Caki2 (cell line): Measurements from ENCODE around the gene SGMS1. TPM values are rescaled to one million over a fixed set of nuclear protein-coding genes. Genes with fewer than 3 reads are reported as not detected.

ENCODE experiments used
- DNase-seq: peaks from one replicate; pipeline ENCODE4 v3.0.0-alpha.2; 2015; ENCODE audit warnings: low read depth
- in situ Hi-C: cut with HindIII; loops from 2 replicates; pipeline ENCODE4 v1.10.0; 2016; ENCODE audit warnings: low sequenced_read_pairs, low pct_unique_long_range_greater_than_20kb, mixed read lengths
- total RNA-seq: library from RNA; depleted of rRNA; stranded (reverse); fragments of >200 nt; shearing (Covaris generic); gene quantifications from 2 replicates; pipeline ENCODE4 v1.2.3, GENCODE V29; 2014; ENCODE audit warnings: low replicate concordance

SGMS1 gene
- total RNA-seq, 1 experiment from 2014 or later = 54.6 TPM

DNA sequence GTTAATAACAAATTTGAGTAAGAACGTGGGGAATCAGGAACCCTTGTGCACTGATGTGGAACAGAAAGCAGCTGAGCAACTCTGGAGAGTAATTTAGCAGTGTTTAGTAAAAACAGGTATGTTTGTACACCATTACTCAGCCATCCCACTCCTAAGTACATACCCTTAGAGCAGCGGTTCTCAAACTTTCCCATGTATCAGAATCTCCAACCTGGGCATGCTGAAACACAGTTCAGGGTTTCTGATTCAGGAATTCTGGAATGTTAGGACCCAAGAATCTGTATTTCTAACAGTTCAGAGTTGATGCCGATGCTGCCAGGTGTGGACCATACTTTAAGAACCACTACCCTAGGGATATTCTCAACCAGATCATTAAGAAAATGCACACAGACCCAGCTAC, 5.1 kb downstream of the SGMS1 start:
- DNase-seq = no peak
- in situ Hi-C loops = no loop called here

DNA sequence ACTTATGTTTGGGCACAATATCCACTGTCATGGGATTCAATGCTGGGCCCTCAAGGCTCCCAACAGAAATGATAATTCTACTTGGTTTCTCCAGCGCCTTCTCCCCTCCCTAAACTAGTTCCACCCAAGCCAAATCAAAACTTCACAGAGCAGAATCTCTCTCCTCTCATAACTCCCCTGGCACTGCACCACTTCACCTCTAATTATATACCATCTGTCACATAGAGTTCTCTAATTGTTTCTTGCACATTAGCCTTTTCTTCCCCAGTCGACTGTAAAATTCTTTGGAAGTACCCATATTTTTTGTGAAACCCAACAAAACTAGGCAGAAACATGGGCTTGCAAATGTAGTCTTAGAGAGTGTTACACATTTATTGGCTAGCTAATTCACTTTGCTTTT, 8.1 kb downstream of the SGMS1 start:
- no peak for DNase-seq
- in situ Hi-C loops = no loop called here

DNA sequence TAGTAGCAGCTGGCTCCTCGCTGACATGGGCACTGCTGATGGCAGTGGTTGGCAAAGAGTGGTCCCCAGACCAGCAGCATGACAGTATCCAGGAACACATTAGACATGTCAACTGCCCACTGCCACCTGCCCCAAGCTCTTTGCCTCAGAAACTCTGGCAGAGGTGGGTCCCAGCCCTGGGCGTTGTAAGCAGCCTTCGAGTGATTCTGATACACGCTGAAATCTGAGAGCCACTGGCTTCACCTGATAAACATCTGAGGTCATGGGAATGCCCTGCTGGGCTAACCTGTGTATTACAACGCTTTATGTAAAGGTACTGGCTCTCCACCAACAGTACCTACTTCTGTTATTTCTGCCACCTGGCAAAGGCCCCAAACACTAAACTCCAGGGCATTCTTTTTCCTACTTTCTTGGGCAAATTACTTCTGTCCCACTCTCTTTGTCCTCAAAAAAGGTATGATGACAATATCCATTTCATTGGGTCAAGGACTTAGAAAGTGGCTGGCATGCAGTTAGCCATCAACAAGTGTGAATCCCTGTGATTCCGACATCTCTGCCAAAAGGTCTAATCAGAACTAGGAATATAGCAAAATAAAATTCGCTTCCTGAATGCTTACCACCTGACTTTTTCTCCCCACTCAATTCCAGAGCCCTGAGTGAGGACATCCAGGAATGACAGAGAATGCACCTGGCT, 9.2 kb downstream of the SGMS1 start:
- in situ Hi-C loops = no loop called here
- DNase-seq = peak; percentile 8

DNA sequence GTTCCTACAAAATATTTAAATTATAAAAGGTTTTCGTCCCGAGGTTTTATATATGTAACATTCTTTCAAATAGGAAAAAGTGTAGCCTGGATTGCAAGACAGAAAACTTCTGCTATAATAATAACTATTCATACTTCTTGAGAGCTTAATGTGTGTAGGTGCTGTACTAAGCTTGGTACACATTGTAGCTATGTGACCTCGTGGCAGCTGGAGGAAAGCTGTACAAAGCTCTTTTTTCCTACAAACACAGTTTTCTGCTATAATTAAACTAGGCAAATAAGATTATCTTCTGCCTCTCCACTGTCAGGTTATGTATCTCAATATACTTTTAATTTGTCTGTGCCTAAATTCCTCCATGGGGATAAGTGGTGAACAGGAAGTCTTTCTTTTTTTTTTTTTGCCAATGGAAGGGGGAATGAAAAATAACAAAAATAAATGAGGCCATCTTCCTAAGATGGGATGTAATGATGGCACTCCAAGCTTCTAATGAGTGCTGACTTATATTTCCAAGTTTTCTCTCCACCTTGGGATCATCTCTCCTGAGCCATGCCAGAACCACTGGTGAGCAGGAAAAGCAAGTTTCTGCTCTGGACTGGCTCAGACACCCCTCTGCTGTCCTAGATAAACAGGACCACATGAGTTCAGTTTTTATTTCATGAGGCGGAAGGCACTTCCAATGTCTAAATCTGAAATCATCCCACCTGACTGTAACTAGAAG, 9.9 kb downstream of the SGMS1 start:
- DNase-seq = no peak
- in situ Hi-C loops = no loop called here

DNA sequence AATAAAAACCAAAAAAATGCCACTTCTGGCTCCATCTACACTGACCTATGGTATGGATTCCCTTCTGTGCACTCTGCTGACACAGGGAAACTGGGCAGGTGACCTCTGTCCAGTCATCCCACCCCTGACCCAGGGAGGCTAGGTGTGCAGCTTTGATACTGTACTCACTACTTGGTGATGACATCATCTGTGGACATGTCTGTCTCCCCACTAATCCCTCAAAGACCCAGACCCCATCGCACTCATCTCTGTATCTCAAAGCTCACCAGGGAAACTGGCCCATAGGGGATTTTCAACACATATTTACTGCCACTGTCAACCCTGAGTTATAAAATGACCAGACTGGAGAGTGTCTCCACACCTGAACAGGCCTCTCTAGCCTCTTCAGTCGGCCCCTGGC, 10.6 kb downstream of the SGMS1 start:
- DNase-seq = no peak
- in situ Hi-C loops = no loop called here

DNA sequence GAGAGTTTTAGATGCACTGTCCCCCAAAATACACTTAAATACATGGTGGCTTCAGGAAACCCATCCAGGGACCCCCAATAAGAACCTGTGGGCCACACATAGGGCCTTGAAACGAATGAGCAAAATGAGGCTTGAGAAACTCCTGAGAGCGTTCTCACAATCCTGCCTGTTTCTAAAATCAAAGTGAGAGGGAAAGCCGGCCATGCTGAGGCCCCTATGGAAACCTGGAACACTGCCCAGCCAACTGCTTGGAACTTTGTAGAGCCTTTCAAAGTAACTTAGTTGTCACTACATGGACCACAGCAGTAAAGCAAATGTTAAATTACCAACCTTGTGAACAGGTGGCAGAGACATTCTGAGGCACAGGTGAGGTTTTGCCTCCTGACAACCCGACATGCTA, 13.4 kb downstream of the SGMS1 start:
- in situ Hi-C loops = no loop called here
- no peak for DNase-seq

DNA sequence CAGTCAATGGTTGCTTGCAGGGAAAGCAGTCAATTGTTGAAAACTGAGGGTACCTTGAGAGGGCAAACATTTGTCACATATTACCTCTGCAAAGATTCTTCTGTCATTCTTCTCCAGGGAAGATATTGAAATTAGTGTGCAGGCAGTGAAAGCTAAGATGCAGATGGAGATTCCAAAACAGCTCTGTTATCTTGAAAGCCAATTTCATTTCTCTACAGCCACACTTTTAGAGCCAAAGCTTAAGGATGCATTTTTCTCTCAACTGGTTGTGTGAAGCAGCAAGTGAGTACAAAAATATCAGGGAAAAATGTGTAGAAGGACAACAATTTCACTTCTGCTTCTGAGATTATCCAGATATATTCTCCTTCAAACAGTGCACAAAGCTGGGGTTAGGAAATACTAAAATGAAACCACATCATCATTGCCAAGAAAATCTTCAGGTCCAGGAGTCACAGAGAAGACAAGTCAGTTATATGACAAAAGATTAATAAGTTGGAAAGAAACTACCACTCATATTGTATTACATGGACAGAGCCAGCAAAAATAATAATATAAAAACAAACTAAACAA, 16.3 kb downstream of the SGMS1 start:
- in situ Hi-C loops = no loop called here
- no peak for DNase-seq

DNA sequence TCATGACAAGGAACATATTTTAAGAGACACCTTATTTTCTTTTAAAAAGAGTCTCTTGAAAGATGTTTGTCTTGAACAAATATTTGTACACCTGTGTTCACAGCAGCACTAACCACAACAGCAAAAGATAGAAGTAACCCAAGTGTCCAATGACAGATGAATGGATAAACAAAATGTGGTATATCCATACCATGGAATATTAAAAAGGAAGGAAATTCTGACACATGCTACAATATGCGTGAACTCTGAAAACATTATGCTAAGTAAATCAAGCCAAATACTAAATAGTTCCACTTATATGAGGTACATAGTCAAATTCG, 17.8 kb downstream of the SGMS1 start:
- in situ Hi-C loops = no loop called here
- DNase-seq = no peak

DNA sequence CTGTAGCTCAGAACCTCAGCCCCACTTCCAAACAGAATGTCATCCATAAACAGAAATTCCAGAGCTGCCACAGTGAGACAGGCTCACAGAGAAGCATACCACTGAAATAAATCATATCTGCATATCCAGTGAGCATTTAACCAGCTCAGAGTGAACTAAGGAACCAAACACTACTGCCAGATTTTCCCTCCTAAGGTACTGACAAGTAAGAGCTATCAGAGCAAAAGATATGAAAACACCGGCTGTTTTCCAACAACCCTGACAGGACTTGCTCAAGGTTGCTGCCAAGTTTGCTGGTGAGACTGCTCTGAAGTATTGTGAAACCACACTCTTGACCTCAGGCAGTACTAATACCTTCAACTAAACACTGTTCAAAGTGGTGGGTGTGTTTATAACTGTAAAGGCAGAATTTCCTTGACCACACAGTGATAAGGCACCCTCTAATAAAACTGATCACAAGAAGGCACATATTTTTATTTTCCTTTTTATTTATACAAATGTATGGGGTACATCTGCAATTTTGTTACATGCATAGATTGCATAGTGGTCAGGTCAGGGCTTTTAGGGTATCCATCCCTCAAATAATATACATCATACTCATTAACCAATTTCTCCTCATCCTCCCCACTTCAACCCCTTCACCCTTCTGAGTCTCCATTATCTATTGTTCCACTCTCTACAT, 18.3 kb downstream of the SGMS1 start:
- DNase-seq = peak; percentile 64

DNA sequence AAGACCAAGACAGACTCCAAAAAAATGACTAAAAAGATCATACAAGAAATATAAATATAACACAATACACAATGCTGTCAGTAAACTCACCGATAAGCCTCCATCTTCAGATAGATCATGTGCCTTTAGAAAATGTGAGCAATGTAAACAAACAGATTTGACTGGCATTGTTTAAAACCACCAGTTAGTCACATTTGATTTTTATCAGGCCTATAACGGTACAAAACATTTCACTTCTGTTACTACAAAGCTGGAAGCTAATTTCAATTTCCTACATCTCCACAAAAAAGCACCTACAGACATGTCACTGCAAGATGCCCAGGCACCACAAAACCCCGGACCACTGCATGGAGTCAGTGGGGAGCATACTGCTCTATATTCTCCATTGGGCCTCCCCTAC, 18.9 kb downstream of the SGMS1 start:
- no peak for DNase-seq
- in situ Hi-C loops = no loop called here

More for the DNA sequence above, 18.3 kb downstream of the SGMS1 start:
- in situ Hi-C loops = no loop called here

DNA sequence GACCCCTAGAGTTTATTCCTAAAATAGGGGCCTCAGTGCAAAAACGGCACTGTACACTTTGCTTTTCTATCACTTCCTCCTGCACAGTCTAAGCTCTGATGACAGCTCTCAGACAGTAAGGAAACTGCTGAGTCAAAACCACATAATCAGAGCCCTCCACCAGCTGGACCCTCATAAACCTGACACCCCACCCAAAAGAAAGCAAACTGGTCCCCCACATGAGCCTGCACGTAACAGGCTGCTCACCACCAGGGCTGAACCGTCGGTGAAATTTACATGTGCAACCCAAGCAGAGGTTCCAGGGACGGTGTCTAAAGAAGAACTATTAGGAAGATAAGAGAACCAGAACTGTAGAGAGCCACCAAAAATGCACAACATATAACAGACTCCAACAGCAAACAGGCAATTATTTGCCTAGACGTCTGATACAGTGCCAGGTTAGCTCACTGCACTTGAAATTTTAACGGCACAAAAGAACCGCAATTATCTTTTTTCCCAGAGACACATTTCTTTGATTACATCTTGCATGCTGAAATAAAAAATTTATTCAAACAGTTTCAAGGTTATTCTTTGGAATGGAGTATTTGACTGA, 19.6 kb downstream of the SGMS1 start:
- in situ Hi-C loops = no loop called here
- no peak for DNase-seq

DNA sequence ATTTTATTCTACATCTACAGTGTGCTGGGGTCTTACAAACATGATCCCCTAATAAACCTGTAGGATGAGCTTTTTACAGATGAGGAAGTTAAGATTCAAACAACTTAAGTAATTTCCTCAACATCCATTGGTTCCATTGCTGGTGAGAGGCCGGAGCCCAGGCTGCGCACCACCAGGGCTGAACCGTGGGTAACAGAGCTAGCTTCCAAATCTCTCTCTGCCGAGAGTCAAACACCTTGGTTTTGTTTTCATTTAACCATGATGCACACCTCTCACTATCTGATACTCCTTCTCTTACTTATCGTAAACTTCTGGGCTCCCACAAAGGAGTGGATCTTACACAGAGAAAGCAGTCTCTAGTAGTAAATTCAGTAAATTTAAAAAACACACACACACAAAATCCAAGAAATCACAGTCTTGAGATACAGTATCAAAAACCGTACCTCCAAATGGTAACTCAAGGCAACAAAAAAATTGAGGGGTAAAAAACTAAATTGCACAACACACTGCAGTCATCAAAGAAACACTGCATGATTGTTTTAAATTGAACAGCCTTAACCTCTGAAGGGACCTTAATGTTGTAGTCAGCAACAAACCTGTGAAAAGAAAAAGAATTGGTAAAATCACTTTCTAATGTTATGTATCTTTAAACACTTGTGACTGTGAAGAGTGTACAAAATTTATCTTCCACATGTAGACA, 20.5 kb downstream of the SGMS1 start:
- no peak for DNase-seq
- in situ Hi-C loops = no loop called here

DNA sequence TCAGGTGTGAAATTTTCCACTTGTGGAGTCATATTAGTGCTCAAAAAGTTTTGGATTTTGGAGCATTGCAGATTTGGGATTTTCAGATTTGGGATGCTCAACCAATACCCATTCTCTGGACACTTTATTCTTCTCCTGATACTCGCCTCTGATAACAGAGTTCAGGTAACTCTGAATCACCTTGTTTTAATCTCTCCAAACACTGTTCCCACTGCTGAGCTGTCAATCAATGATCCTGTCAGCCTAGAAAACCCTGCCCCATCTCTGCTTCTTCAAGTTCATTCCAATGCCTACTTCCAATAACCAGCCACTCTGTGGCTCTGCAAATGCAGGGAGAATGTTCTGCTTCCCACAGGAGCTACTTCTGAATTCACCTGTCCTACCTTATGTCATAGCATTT, 21.8 kb downstream of the SGMS1 start:
- in situ Hi-C loops = no loop called here
- no peak for DNase-seq

DNA sequence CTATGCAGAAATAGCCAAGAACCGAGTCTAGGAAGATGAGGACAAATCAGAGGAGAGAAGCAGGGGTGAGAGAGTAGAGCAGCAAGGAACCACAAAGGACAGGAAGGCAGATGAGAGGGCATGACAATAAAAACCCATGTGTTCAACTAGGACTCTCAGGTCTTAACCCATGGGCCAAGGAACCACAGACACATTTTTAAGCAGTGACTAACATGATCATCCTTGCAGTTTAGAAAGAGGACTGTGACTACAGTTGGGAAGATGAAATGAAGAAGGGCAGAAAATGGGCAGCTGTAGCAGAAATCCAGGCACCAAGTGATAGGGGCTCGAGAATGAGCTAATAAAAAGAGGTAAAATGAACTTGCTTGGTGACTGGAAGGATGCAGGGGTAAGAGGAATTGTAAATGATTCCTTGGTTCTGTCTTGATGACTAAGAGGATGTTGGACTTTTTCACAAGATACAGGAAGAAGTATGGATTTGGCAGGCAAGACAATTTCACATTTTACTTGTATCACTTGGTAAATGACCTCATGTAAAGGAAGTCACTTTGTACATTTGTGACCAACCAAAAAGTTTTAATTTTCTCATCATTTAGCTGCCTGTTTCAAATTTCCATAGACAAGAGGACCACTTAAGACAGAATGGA, 22.8 kb downstream of the SGMS1 start:
- DNase-seq = peak; percentile 39
- in situ Hi-C loops = no loop called here

DNA sequence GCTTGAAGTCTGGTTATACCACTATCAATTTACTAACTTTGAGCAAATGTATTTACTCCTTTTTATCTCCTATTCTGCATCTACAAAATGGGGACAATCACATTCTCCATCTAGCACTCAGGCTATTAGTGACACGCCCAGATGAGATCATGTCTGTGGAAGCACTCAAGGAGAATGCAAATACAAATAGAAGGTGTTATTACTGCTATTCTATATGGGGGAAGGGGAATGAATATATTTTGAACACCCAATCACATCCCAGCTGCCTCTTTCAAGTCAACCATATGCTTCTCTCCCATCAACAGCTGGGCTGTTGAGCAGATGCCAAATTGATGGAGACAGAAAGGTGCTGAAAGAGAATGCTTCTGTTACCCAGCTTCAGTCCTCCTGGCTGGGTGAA, 23.5 kb downstream of the SGMS1 start:
- peak; percentile 31 for DNase-seq
- in situ Hi-C loops = no loop called here

DNA sequence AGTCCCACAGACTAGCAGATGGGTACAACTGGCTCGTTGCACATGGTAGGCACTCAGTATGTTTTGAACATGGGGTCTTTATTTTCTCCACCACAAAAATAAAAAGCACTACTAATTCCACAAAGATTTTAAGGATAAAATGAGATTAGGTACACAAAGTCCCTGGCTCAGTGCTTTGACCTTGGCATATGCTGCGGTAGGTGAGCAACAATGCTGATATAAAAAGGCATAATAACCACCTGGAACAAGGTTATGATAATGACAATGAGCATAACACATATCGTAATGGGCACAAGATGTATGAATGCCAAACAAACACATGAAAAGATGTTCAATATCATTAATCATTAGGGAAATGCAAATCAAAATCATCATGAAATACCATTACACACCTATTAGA, 26.9 kb downstream of the SGMS1 start:
- no peak for DNase-seq
- in situ Hi-C loops = no loop called here

DNA sequence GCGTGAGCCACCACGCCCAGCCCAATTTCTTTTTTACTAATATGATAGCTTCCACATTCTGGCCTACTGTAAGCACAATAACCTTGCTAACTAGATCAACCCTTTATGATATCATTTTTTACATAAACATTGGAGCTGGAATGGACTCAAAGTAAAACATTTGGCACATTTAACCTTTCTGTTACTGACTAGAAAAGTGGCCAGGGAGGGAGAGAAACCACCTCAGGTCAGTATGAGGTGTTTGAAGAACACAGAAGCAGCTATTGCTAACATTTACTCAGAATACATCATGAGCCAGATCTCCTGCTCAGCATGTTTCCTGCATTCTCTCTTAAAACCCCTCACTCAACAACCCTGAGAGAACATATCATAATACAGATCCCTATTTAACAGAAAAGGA, 27.3 kb downstream of the SGMS1 start:
- in situ Hi-C loops = no loop called here
- DNase-seq = no peak

DNA sequence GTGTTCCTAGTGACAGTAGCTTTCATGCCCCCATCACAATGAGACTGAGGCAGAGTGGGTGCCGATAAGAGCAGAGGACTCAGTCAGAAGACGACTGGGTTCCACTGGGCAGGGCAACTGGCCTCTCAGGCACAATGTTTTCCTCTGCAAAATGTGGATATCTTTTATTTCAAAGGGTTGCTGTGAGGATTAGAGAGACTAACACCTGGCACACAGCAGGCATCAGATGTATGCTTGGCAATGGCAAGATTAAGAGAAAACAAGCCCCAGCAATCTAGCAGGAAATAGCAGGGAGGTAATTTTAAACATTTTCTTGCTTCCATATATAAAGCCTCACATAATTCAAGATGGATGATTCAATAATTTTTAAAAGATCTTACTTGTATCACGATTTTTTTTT, 28.0 kb downstream of the SGMS1 start:
- no peak for DNase-seq
- in situ Hi-C loops = no loop called here
